Measurements from ENCODE around the gene STK26. TPM values are rescaled to one million over a fixed set of nuclear protein-coding genes. Genes with fewer than 3 reads are reported as not detected.

Gene STK26
- total RNA-seq, 6 experiments from 2014 or later = 1.2 to 16.8 (median 14.5) TPM

GRCh38 chrX:132059973-132060540, 37.0 kb downstream of the STK26 start:
- no peak overlapping the region for H3K4me3 Mint-ChIP-seq
- H3K9me3 Mint-ChIP-seq = no peaks in the 10 kb centered on the region
- H3K36me3 Mint-ChIP-seq (ENCODE audit: low read depth) = no peaks in the 10 kb centered on the region
- DNase-seq = no peak
- no peak for TF ChIP-seq CTCF (IDR thresholded peaks at IDR 0.05)
- H3K27ac Mint-ChIP-seq = no peak overlapping the region
- H3K4me1 Mint-ChIP-seq (ENCODE audit: low read depth) = no peaks in the 10 kb centered on the region; the same call in 1 of the 2 replicates
- no peaks in the 10 kb centered on the region for H3K27me3 Mint-ChIP-seq (ENCODE audit: insufficient read depth)

DNA sequence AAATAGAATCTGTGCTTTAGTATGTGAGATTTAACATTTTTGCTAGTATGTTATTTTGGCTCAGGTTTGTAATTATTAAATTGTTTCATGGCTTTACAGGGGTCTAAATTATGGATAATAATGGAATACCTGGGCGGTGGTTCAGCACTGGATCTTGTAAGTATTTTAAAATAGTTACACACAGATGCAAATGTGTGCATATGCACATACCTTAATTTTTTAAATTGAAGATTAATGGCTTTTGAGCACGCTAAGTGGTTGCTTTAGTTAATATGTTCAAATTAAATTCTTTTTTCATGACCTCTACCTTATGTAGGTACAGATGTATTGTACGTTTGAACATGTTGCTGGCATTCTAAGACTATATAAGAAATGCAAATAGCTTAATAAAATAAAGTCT, 40.2 kb downstream of the STK26 start:
- no peak for TF ChIP-seq CTCF (IDR thresholded peaks at IDR 0.05)
- Mint-ChIP-seq H3K4me3 (no peak overlapping the region), H3K36me3 (ENCODE audit: low read depth) (no peaks in the 10 kb centered on the region), H3K27me3 (ENCODE audit: insufficient read depth) (no peaks in the 10 kb centered on the region), H3K4me1 (ENCODE audit: low read depth) (no peaks in the 10 kb centered on the region; the same call in 1 of the 2 replicates), H3K27ac (no peak overlapping the region), H3K9me3 (no peaks in the 10 kb centered on the region)
- no peak for DNase-seq

DNA sequence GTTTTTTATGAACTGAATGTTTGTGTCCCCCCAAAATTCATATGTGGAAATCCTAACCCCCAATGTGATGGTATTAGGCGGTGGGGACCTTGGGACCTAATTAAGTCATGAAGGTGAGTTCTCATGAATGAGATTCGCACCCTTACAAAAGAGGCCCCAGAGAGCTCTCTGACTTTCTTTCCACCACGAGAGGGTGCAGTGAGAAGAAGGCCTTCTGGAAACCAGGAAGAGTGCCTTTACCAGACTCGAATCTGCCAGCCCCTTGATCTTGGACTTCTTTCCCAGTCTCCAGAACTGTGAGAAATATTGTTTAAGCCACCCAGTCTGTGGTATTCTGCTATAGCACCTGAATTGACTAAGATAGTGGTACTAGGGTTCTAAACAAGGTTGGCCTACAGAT, 40.8 kb downstream of the STK26 start:
- no peak for TF ChIP-seq CTCF (IDR thresholded peaks at IDR 0.05)
- H3K27me3 Mint-ChIP-seq (ENCODE audit: insufficient read depth) = no peaks in the 10 kb centered on the region
- no peak overlapping the region for H3K4me3 Mint-ChIP-seq
- no peaks in the 10 kb centered on the region for H3K9me3 Mint-ChIP-seq
- peaks cover 5% of the 10 kb centered on the region; the same call in 1 of the 2 replicates for H3K4me1 Mint-ChIP-seq (ENCODE audit: low read depth)
- no peaks in the 10 kb centered on the region for H3K36me3 Mint-ChIP-seq (ENCODE audit: low read depth)
- DNase-seq = no peak
- H3K27ac Mint-ChIP-seq = no peak overlapping the region

- Mint-ChIP-seq H3K4me3 (no peak overlapping the region), H3K27me3 (ENCODE audit: insufficient read depth) (no peaks in the 10 kb centered on the region), H3K9me3 (no peaks in the 10 kb centered on the region), H3K36me3 (ENCODE audit: low read depth) (no peaks in the 10 kb centered on the region), H3K4me1 (ENCODE audit: low read depth) (peaks cover 6% of the 10 kb centered on the region; the same call in 1 of the 2 replicates), H3K27ac (no peak overlapping the region; the same call in 1 of the 2 replicates)
- no peak for TF ChIP-seq CTCF (IDR thresholded peaks at IDR 0.05)
- no peak for DNase-seq
Measured at GRCh38 chrX:132068405-132068804, 45.3 kb downstream of the STK26 start.

DNA sequence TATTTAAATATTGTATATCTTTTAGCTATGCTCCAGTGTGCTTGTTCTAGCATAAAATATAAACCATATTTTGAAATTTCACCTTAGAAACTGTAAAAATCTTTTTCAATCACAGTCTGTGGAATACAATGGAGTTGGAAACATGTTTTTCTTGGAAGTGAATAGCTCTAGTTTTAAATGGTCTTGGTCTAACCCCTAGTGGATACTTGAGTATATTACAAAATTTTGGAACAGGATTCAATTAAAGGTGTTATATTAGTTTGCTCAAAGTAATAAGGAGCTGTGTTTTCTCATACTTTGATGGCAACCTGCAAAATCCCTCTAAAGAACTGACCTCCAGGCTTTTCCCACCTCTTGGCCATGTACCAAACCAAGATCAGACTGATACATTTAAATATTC, 48.2 kb downstream of the STK26 start:
- DNase-seq = no peak
- H3K9me3 Mint-ChIP-seq = no peaks in the 10 kb centered on the region
- H3K27me3 Mint-ChIP-seq (ENCODE audit: insufficient read depth) = no peaks in the 10 kb centered on the region
- no peak overlapping the region for H3K4me3 Mint-ChIP-seq
- TF ChIP-seq CTCF (IDR thresholded peaks at IDR 0.05) = peak; percentile 51
- peaks cover 6% of the 10 kb centered on the region; the same call in 1 of the 2 replicates for H3K4me1 Mint-ChIP-seq (ENCODE audit: low read depth)
- no peaks in the 10 kb centered on the region for H3K36me3 Mint-ChIP-seq (ENCODE audit: low read depth)
- H3K27ac Mint-ChIP-seq = no peak overlapping the region

Measured in HFFc6 (cell line).